ENCODE results near the gene CRKL.

GRCh38 chr22:20912494-20912893 lies 4.7 kb upstream of the CRKL start:
- no peak for TF ChIP-seq CTCF (IDR thresholded peaks at IDR 0.05)
- TF ChIP-seq POLR2AphosphoS5 (IDR thresholded peaks at IDR 0.05), result no peak
- no peak for TF ChIP-seq POLR2A (IDR thresholded peaks at IDR 0.05)
